Thymus (tissue), 11 donors: ENCODE results near the gene RAB36. TPM values are rescaled to one million over a fixed set of nuclear protein-coding genes. Genes with fewer than 3 reads are reported as not detected.

Experiments used
- DNase-seq, 9 donors: peaks; one replicate each; pipeline ENCODE4 v3.0.0-alpha.2; 2013; ENCODE audit warnings: low spot score in 9 of 9, low read depth in 6 of 9, missing footprints in 1 of 9
- H3K27ac ChIP-seq, 2 donors: one replicate each; pipeline ENCODE4 v1.5.1; 2013; ENCODE audit warnings: control low read depth in 1 of 2, low read depth in 1 of 2, low read length in 1 of 2, mild to moderate bottlenecking in 1 of 2, moderate library complexity in 1 of 2
- H3K27me3 ChIP-seq, 2 donors: one replicate each; pipeline ENCODE4 v1.5.1; 2013; ENCODE audit warnings: low read length in 1 of 2; ENCODE audit not compliant: control insufficient read depth in 2 of 2, insufficient read depth in 1 of 2
- H3K36me3 ChIP-seq, 2 donors: one replicate each; pipeline ENCODE4 v1.5.1; 2013; ENCODE audit warnings: low read length in 1 of 2, mild to moderate bottlenecking in 1 of 2, moderate library complexity in 1 of 2; ENCODE audit not compliant: control insufficient read depth in 2 of 2, insufficient read depth in 2 of 2
- H3K4me1 ChIP-seq, 2 donors: one replicate each; pipeline ENCODE4 v1.5.1; 2013; ENCODE audit warnings: low read length in 2 of 2; ENCODE audit not compliant: control insufficient read depth in 2 of 2, insufficient read depth in 2 of 2
- H3K4me3 ChIP-seq, 2 donors: one replicate each; pipeline ENCODE4 v1.5.1; 2013; ENCODE audit warnings: low read length in 2 of 2, control low read depth in 1 of 2, mild to moderate bottlenecking in 1 of 2
- H3K9me3 ChIP-seq, 2 donors: one replicate each; pipeline ENCODE4 v1.5.1; 2013; ENCODE audit warnings: low read length in 1 of 2, mild to moderate bottlenecking in 1 of 2; ENCODE audit not compliant: control insufficient read depth in 2 of 2, insufficient read depth in 1 of 2
- WGBS: extraction: QIAGEN DNeasy Blood & Tissue Kit; methylation state at CpG from one replicate; pipeline ENCODE4 v1.1.7; 2013; 5-methylcytosine and 5-hydroxymethylcytosine counted together
- polyA plus RNA-seq: library from polyadenylated mRNA; stranded (reverse); fragments of 200-250 nt; gene quantifications from one replicate; pipeline ENCODE4 v1.2.3, GENCODE V29; 2013
- total RNA-seq: library from RNA; stranded (reverse); fragments of 120-200 nt; gene quantifications from one replicate; pipeline ENCODE4 v1.2.4, GENCODE V29; 2013
- donor health status: healthy.

Gene RAB36
- total and polyA plus RNA-seq, 2 donors: 0.42 to 0.46 TPM

DNA sequence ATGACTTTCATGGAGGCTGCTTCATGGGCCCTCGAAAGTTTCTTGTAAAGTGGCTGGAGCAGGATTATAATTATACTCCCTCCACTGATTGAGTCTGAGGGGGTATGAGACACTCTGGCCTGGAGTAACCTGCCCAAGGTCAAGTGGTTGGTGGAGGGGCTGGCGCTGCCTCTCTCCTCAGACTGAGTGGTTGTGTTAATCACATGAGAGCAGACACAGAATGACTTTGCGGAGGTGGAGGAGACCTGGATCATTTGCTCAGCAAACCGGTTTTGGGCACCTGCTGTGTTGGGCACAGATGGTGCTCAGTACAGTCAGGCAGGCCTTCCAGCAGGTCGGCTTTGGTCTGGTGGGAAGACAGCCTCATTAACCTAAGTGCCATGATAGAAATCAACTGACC, 46.9 kb downstream of the RAB36 start:
- H3K4me1 ChIP-seq: peaks cover 6 to 24% of the 10 kb centered on the region in 2 donors
- no peaks in the 10 kb centered on the region for H3K9me3 ChIP-seq
- no peak overlapping the region for H3K4me3 ChIP-seq
- H3K27me3 ChIP-seq: no peaks in the 10 kb centered on the region
- 77% methylated on average over 5 of the region's 5 CpGs for WGBS
- no peak overlapping the region for H3K27ac ChIP-seq
- H3K36me3 ChIP-seq: peaks cover 10 to 24% of the 10 kb centered on the region in 2 donors
- DNase-seq: no peak

DNA sequence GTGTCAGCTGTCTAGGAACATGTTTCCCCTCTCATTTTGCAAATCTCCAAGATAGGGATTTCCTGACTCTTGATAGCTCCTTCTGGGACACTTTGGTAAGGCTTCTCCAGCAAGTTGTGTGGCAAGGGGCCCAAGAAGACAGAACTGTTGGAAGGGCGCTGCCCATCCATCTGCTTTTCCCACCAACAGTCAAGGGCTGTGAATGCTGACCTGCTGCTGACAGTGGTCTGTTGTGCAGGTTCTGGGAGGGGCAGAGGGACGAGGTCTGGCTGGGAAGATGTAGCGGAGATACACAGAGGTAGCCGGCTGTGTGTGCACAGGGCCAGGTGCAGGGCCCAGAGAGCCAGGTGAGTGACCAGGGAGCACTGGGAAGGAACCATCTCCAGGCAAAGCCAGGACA, 47.3 kb downstream of the RAB36 start:
- H3K36me3 ChIP-seq: peaks cover 10 to 21% of the 10 kb centered on the region in 2 donors
- H3K27me3 ChIP-seq: no peaks in the 10 kb centered on the region
- 98% methylated on average over 4 of the region's 4 CpGs for WGBS
- peaks cover 6 to 22% of the 10 kb centered on the region in 2 donors for H3K4me1 ChIP-seq
- no peaks in the 10 kb centered on the region for H3K9me3 ChIP-seq
- H3K4me3 ChIP-seq: no peak overlapping the region
- H3K27ac ChIP-seq: no peak overlapping the region
- DNase-seq: no peak

DNA sequence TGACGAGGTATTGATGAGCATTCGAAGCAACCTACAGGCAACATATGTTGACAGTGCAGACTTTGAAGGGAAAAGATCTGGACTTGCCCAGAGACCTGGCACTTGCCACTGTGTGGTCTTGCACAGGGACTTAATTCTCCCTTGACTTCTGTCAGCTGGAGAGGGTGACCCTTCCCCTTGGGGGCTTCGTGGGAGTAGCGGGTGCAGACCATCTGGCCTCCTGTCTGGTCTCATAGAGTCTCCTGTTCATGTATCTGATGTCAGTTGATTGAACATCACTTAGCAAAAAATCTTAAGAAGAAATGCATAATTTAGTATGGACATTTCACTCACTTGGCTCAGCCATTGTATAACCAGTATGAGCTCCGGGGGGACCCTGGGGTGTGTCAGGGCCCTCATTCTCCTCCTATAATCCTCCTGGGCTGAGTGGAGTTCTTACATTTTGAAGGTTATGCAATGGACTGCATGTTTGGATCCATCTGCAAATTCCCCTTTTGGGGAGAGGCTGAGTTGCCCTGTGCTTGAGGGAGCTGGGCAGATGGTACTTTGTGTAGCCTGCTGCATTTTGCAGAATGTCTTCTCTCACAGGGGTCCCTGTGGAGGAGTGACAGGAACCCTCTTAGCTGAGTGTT, 48.0 kb downstream of the RAB36 start:
- H3K27me3 ChIP-seq: no peaks in the 10 kb centered on the region
- 98% methylated on average over 5 of the region's 5 CpGs for WGBS
- H3K4me1 ChIP-seq: peaks cover 6 to 17% of the 10 kb centered on the region in 2 donors
- no peaks in the 10 kb centered on the region for H3K9me3 ChIP-seq
- no peak overlapping the region for H3K27ac ChIP-seq
- no peak for DNase-seq
- peaks cover 10 to 19% of the 10 kb centered on the region in 2 donors for H3K36me3 ChIP-seq
- H3K4me3 ChIP-seq: no peak overlapping the region

DNA sequence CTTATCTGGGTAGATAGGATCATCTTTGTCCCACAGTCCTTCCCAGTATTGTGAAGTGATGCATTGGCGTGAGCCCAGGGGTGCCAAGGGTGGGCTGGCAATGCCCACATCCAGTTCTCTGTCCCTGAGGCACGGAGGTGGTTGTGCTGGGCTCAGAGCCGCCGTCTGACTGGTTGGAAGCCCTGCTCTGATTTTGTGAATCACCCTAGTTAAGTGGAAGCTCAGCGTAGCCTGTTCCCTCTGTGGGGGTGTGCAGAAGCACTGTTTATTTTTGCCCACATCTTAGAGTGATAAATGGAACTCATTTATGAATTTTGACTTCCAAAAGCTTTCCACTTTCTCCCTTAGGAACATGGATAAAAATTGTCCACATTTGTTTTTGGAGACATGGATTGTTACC, 48.6 kb downstream of the RAB36 start:
- no peaks in the 10 kb centered on the region for H3K27me3 ChIP-seq
- H3K36me3 ChIP-seq: peaks cover 10 to 21% of the 10 kb centered on the region in 2 donors
- H3K4me3 ChIP-seq: no peak overlapping the region
- H3K27ac ChIP-seq: no peak overlapping the region
- DNase-seq: no peak
- WGBS: 94% methylated on average over 5 of the region's 5 CpGs
- H3K9me3 ChIP-seq: no peaks in the 10 kb centered on the region
- H3K4me1 ChIP-seq: peaks cover 6 to 15% of the 10 kb centered on the region in 2 donors

DNA sequence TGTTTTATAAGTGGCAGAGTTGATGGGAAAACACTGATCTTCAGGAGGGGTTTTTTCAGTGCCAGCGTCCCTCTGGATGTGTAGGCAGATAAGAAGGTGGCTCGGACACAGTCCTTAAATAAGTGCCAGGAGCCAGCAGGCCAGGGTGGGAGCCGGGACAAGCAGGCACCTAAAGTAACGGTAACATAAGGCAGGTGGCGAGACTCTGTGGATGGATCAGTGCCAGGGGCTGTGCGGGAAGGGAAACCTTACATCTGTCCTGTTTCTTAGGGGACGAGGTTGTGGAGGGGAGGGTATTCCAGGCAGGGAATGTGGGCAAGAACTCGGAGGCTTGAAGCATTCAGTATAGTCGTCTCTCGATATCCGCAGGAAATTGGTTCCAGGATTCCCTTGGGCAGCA, 50.9 kb downstream of the RAB36 start:
- WGBS: 94% methylated on average over 11 of the region's 11 CpGs
- Histone ChIP-seq H3K27me3 (no peaks in the 10 kb centered on the region), H3K4me1 (peaks cover 4 to 9% of the 10 kb centered on the region in 2 donors)

DNA sequence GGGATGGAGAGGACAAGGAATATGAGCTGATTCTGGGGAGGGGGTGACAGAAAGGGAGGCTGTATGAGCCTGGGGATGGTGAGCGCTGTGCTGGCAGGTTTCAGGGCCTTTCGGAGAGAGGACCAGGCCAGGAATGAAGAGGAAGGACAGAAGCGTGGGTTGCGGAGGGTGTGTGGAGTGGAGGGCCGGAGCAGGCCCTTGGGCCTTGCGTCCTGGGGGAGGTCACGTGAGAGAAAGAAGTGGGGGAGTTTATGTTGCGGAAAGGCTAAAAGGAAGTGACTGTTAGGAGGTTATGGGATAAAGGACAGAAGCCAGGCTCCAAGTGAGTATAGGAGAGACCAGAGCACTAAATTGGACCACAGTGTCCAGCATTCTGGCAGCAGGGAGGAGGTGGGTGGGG, 52.6 kb downstream of the RAB36 start:
- 98% methylated on average over 8 of the region's 8 CpGs for WGBS
- no peak overlapping the region for H3K27ac ChIP-seq
- no peak overlapping the region for H3K4me3 ChIP-seq
- no peaks in the 10 kb centered on the region for H3K27me3 ChIP-seq
- peaks cover 0 to 4% of the 10 kb centered on the region in 2 donors for H3K4me1 ChIP-seq
- H3K9me3 ChIP-seq: no peaks in the 10 kb centered on the region
- H3K36me3 ChIP-seq: peaks cover 6 to 7% of the 10 kb centered on the region in 2 donors
- DNase-seq: no peak

More for the DNA sequence above, 50.9 kb downstream of the RAB36 start:
- H3K36me3 ChIP-seq: peaks cover 10 to 19% of the 10 kb centered on the region in 2 donors
- no peaks in the 10 kb centered on the region for H3K9me3 ChIP-seq
- no peak overlapping the region for H3K27ac ChIP-seq
- DNase-seq: no peak
- no peak overlapping the region for H3K4me3 ChIP-seq

DNA sequence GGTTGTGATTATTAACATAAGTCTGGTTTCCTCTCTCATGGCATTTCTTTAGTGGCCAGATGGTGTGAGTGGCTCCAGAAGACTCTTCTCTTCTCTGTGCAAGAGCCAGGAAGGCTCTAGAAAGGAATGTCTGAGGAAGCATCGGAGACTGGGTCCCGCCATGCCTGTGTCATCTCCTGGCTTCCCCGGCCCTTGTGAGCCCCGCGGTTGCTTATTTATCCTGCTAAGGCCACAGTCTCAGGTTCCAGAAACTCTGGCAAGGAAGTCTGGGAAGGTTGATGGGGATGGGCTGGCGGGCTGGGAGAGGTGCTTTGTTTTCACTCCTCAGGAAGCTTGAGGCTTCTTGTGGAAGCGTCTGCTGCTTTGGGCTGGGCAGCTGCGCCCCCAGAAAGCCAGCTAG, 53.9 kb downstream of the RAB36 start:
- no peaks in the 10 kb centered on the region for H3K9me3 ChIP-seq
- no peak for DNase-seq

DNA sequence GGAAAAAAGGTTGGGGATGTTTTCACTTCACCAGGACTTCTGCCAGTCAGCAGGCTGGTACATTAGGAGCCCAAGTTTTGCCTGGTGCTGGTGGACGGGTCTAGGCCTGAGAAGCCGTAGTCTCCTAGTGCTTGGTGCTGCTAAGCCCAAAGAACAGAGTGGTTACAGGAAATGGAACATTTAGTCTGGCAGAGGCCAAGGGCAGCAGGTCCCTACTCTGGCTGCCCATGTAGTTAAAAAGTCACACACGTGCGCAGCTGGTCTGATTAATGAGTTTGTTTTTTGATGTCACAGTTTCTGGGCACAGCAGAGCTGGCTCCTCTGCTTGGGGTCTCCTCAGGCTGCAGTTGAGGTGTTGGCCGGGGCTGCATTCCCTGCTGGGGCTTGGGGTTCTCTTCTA, 55.6 kb downstream of the RAB36 start:
- Histone ChIP-seq H3K4me1 (peaks cover 0 to 4% of the 10 kb centered on the region in 2 donors), H3K27me3 (no peaks in the 10 kb centered on the region), H3K36me3 (peaks cover 21 to 26% of the 10 kb centered on the region in 2 donors), H3K9me3 (no peaks in the 10 kb centered on the region), H3K27ac (no peak overlapping the region), H3K4me3 (no peak overlapping the region)
- no peak for DNase-seq
- 93% methylated on average over 5 of the region's 5 CpGs for WGBS

More for the DNA sequence above, 53.9 kb downstream of the RAB36 start:
- Histone ChIP-seq H3K36me3 (peaks cover 15 to 16% of the 10 kb centered on the region in 2 donors), H3K4me3 (no peak overlapping the region), H3K4me1 (peaks cover 0 to 4% of the 10 kb centered on the region in 2 donors), H3K27ac (no peak overlapping the region), H3K27me3 (no peaks in the 10 kb centered on the region)
- WGBS: 88% methylated on average over 8 of the region's 8 CpGs

DNA sequence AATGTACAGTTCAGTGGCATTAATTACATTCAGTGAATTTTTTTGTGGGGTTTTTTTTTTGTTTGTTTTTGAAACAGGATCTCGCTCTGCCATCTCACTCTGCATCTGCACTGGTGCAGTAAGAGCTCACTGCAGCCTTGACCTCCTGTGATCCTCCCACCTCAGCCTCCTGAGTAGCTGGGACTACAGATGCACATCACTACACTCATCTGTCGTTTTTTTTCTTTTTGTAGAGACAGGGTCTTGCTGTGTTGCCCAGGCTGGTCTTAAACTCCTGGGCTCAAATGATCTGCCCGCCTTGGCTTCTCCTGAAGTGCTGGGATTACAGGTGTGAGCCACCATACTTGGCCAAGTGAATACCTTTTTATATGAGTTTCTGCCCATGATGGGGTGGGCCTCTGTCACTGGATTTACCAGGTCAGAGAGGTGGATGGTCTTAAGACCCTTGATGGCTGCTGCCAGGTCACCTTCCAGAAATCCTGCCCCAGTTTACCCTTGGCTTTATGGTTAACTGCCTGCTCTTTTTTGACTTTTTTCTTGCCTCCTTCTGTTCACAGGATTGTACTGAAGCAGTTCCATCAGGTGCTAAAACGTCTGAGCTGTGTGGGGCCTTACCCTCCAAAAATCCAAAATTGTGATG, 57.7 kb downstream of the RAB36 start:
- Histone ChIP-seq H3K27me3 (no peaks in the 10 kb centered on the region), H3K36me3 (peaks cover 25 to 26% of the 10 kb centered on the region in 2 donors), H3K27ac (no peak overlapping the region), H3K4me1 (peaks cover 0 to 8% of the 10 kb centered on the region in 2 donors), H3K4me3 (no peak overlapping the region), H3K9me3 (no peaks in the 10 kb centered on the region)
- DNase-seq: no peak
- WGBS: 90% methylated on average over 4 of the region's 4 CpGs
